A549 (cell line): ENCODE measurements around the gene CYB561D2. TPM values are rescaled to one million over a fixed set of nuclear protein-coding genes. Genes with fewer than 3 reads are reported as not detected.

ENCODE experiments used
- ATAC-seq, 2 experiments: fragments of 200-7000 bp in 1 of 2; fragments of >200 bp in 1 of 2; cut with Nextera tagmentation in 1 of 2; cut with Tn5 transposase in 1 of 2; 3 replicates each; pipeline versions ENCODE4 v1.8.0 to v1.9.1; 2018 to 2020; ENCODE audit warnings: mild to moderate bottlenecking in 1 of 2, moderate library complexity in 1 of 2
- CTCF ChIA-PET: fragments of 300-600 bp; sonication (Branson Sonifier 250); formaldehyde crosslinking; extraction: SDS; loops from one replicate; lab custom pipeline; 2021; ENCODE audit warnings: antibody characterized with exemption, inconsistent platforms; lab: Yijun Ruan, JAX
- POLR2A ChIA-PET: fragments of 350-600 bp; formaldehyde crosslinking; extraction: SDS; loops from one replicate; lab custom pipeline; 2021; ENCODE audit warnings: antibody characterized with exemption, inconsistent platforms; lab: Yijun Ruan, JAX
- DNase-seq, 2 experiments: peaks; one replicate each; pipeline versions ENCODE4 v3.0.0 to v3.0.0-alpha.2; 2011 to 2016; ENCODE audit warnings: low read depth in 1 of 2, low spot score in 1 of 2
- FAIRE-seq: peaks from 2 replicates; lab custom pipeline; 2011; peaks lifted over from hg19 to GRCh38; lab: Jason Lieb, UNC
- H3K27ac ChIP-seq, 2 experiments: fragments of >200 bp; sonication (Bioruptor Twin); formaldehyde crosslinking; 3 replicates each; pipeline ENCODE4 v1.5.1; 2016 to 2017
- H3K4me1 ChIP-seq: fragments of >200 bp; sonication (Bioruptor Twin); formaldehyde crosslinking; 3 replicates; pipeline ENCODE4 v1.6.1; 2016
- H3K4me2 ChIP-seq: fragments of >200 bp; sonication (Bioruptor Twin); formaldehyde crosslinking; 3 replicates; pipeline ENCODE4 v1.6.1; 2016
- H3K4me3 ChIP-seq: fragments of >200 bp; sonication (Bioruptor Twin); formaldehyde crosslinking; 3 replicates; pipeline ENCODE4 v1.5.1; 2016
- H3K9me3 ChIP-seq: fragments of >200 bp; sonication (Bioruptor Twin); formaldehyde crosslinking; 3 replicates; pipeline ENCODE4 v1.6.1; 2016
- BHLHE40 ChIP-seq: IDR thresholded peaks from 2 replicates; pipeline ENCODE4 v1.6.1; 2012; ENCODE audit warnings: low read depth, low read length, inconsistent platforms
- ESRRA ChIP-seq: fragments of 150-350 bp; IDR thresholded peaks from 2 replicates; pipeline ENCODE4 v1.6.1; 2014; ENCODE audit warnings: mild to moderate bottlenecking, low read length, borderline replicate concordance
- FOSB ChIP-seq: fragments of 250-450 bp; sonication (Bioruptor Pico); IDR thresholded peaks from 2 replicates; pipeline ENCODE4 v1.5.0; 2020; ENCODE audit warnings: mild to moderate bottlenecking, moderate library complexity
- JUN ChIP-seq, 2 experiments: fragments of >200 bp; sonication (Bioruptor Twin); formaldehyde crosslinking; IDR thresholded peaks; 2 replicates in 1 of 2; 3 replicates in 1 of 2; pipeline ENCODE4 v1.6.1; 2016 to 2017
- WGBS: methylation state at CpG from one replicate; pipeline ENCODE4 v1.1.6; 2017; ENCODE audit errors: missing lambda C conversion rate; 5-methylcytosine and 5-hydroxymethylcytosine counted together
- polyA plus RNA-seq, 4 experiments: library from polyadenylated mRNA; depleted of rRNA in 3 of 4; stranded (reverse); fragments of >200 nt; fragmentation: RNase III in 1 of 4; extraction: RNeasy Plus Mini Kit Qiagen cat#74134 plus additional on column Dnase treatment in 1 of 4; gene quantifications; 2 replicates in 3 of 4; 3 replicates in 1 of 4; pipeline ENCODE4 v1.2.3, GENCODE V29; 2011 to 2017

The CYB561D2 gene
- polyA plus RNA-seq, 2 of the 4 experiments (the other 2 are of a cell fraction) = 14.4 to 17.7 TPM

GRCh38 chr3:50401978-50402595, 51.4 kb downstream of the CYB561D2 start:
- ATAC-seq (no peak), DNase-seq (no peak)
- TF ChIP-seq ESRRA (no peak), BHLHE40 (no peak), JUN (IDR thresholded peaks at IDR 0.05) (no peak), FOSB (CRISPR knock-in tag) (no peak)
- TF ChIP-seq, all 56 proteins: peak for 0
- H3K4me1 ChIP-seq = no peaks in the 10 kb centered on the region
- no peak overlapping the region for H3K27ac ChIP-seq
- no peak overlapping the region for H3K4me3 ChIP-seq
- POLR2A ChIA-PET = no interaction called here
- no peaks in the 10 kb centered on the region for H3K9me3 ChIP-seq
- no peak overlapping the region for H3K4me2 ChIP-seq
- CTCF ChIA-PET = no interaction called here
- FAIRE-seq = no peak
- 7% methylated on average over 3 of the region's 5 CpGs for WGBS

Other genes starting within 250 kb of the CYB561D2 start
- 2.9 and 5.0 TPM in 2 replicates for gene SEMA3F, start 195.5 kb upstream of the CYB561D2 start, polyA plus RNA-seq (2011; rRNA removed)
- gene SEMA3F, start 195.5 kb upstream of the CYB561D2 start, polyA plus RNA-seq (2017; fragmentation: RNase III; extraction: RNeasy Plus Mini Kit Qiagen cat#74134 plus additional on column Dnase treatment) = 9.0 to 10.6 TPM (median 10.1 TPM) in 3 replicates
- gene GNAT1, start 159.3 kb upstream of the CYB561D2 start, polyA plus RNA-seq (2011; rRNA removed) = not detected in 2 replicates
- gene GNAT1, start 159.3 kb upstream of the CYB561D2 start, polyA plus RNA-seq (2017; fragmentation: RNase III; extraction: RNeasy Plus Mini Kit Qiagen cat#74134 plus additional on column Dnase treatment) = not detected in 3 replicates
- gene SLC38A3, start 145.6 kb upstream of the CYB561D2 start, polyA plus RNA-seq (2011; rRNA removed) = 0.05 and 0.12 TPM in 2 replicates
- gene SLC38A3, start 145.6 kb upstream of the CYB561D2 start, polyA plus RNA-seq (2017; fragmentation: RNase III; extraction: RNeasy Plus Mini Kit Qiagen cat#74134 plus additional on column Dnase treatment) = 0.10 to 0.13 TPM in 2 of 3 replicates, not detected in the other
- gene GNAI2, start 114.7 kb upstream of the CYB561D2 start, polyA plus RNA-seq (2011; rRNA removed) = 67.0 and 67.8 TPM in 2 replicates
- 44.6 to 48.8 TPM (median 47.4 TPM) in 3 replicates for gene GNAI2, start 114.7 kb upstream of the CYB561D2 start, polyA plus RNA-seq (2017; fragmentation: RNase III; extraction: RNeasy Plus Mini Kit Qiagen cat#74134 plus additional on column Dnase treatment)
- gene SEMA3B, start 81.7 kb upstream of the CYB561D2 start, polyA plus RNA-seq (2011; rRNA removed) = 6.5 and 6.8 TPM in 2 replicates
- 6.5 to 8.4 TPM (median 7.4 TPM) in 3 replicates for gene SEMA3B, start 81.7 kb upstream of the CYB561D2 start, polyA plus RNA-seq (2017; fragmentation: RNase III; extraction: RNeasy Plus Mini Kit Qiagen cat#74134 plus additional on column Dnase treatment)
- not detected in 2 replicates for gene LSMEM2, start 71.8 kb upstream of the CYB561D2 start, polyA plus RNA-seq (2011; rRNA removed)
- gene LSMEM2, start 71.8 kb upstream of the CYB561D2 start, polyA plus RNA-seq (2017; fragmentation: RNase III; extraction: RNeasy Plus Mini Kit Qiagen cat#74134 plus additional on column Dnase treatment) = 0.09 TPM in 1 of 3 replicates, not detected in the others
- gene IFRD2, start 58.4 kb upstream of the CYB561D2 start, polyA plus RNA-seq (2011; rRNA removed) = 42.2 and 44.5 TPM in 2 replicates
- gene IFRD2, start 58.4 kb upstream of the CYB561D2 start, polyA plus RNA-seq (2017; fragmentation: RNase III; extraction: RNeasy Plus Mini Kit Qiagen cat#74134 plus additional on column Dnase treatment) = 79.7 to 86.2 TPM (median 80.9 TPM) in 3 replicates
- 3.0 and 5.2 TPM in 2 replicates for gene HYAL3, start 51.5 kb upstream of the CYB561D2 start, polyA plus RNA-seq (2011; rRNA removed)
- gene HYAL3, start 51.5 kb upstream of the CYB561D2 start, polyA plus RNA-seq (2017; fragmentation: RNase III; extraction: RNeasy Plus Mini Kit Qiagen cat#74134 plus additional on column Dnase treatment) = 4.8 to 5.4 TPM (median 5.0 TPM) in 3 replicates
- gene NAA80, start 51.5 kb upstream of the CYB561D2 start, polyA plus RNA-seq (2011; rRNA removed) = 3.1 and 4.5 TPM in 2 replicates
- 4.5 to 5.4 TPM (median 5.3 TPM) in 3 replicates for gene NAA80, start 51.5 kb upstream of the CYB561D2 start, polyA plus RNA-seq (2017; fragmentation: RNase III; extraction: RNeasy Plus Mini Kit Qiagen cat#74134 plus additional on column Dnase treatment)
- 1.1 and 1.6 TPM in 2 replicates for gene HYAL1, start 47.3 kb upstream of the CYB561D2 start, polyA plus RNA-seq (2011; rRNA removed)
- gene HYAL1, start 47.3 kb upstream of the CYB561D2 start, polyA plus RNA-seq (2017; fragmentation: RNase III; extraction: RNeasy Plus Mini Kit Qiagen cat#74134 plus additional on column Dnase treatment) = 0.42 to 0.62 TPM (median 0.54 TPM) in 3 replicates
- gene HYAL2, start 28.1 kb upstream of the CYB561D2 start, polyA plus RNA-seq (2011; rRNA removed) = 31.0 and 34.6 TPM in 2 replicates
- gene HYAL2, start 28.1 kb upstream of the CYB561D2 start, polyA plus RNA-seq (2017; fragmentation: RNase III; extraction: RNeasy Plus Mini Kit Qiagen cat#74134 plus additional on column Dnase treatment) = 21.4 to 24.5 TPM (median 24.4 TPM) in 3 replicates
- gene TUSC2, start 22.6 kb upstream of the CYB561D2 start, polyA plus RNA-seq (2011; rRNA removed) = 23.5 and 26.7 TPM in 2 replicates
- 18.2 to 19.9 TPM (median 18.8 TPM) in 3 replicates for gene TUSC2, start 22.6 kb upstream of the CYB561D2 start, polyA plus RNA-seq (2017; fragmentation: RNase III; extraction: RNeasy Plus Mini Kit Qiagen cat#74134 plus additional on column Dnase treatment)
- 11.9 and 15.4 TPM in 2 replicates for gene RASSF1, start 10.0 kb upstream of the CYB561D2 start, polyA plus RNA-seq (2011; rRNA removed)
- gene RASSF1, start 10.0 kb upstream of the CYB561D2 start, polyA plus RNA-seq (2017; fragmentation: RNase III; extraction: RNeasy Plus Mini Kit Qiagen cat#74134 plus additional on column Dnase treatment) = 14.4 to 15.7 TPM (median 15.5 TPM) in 3 replicates
- gene ZMYND10, start 5.1 kb upstream of the CYB561D2 start, polyA plus RNA-seq (2011; rRNA removed) = 0.41 and 0.43 TPM in 2 replicates
- 0.71 to 0.84 TPM (median 0.77 TPM) in 3 replicates for gene ZMYND10, start 5.1 kb upstream of the CYB561D2 start, polyA plus RNA-seq (2017; fragmentation: RNase III; extraction: RNeasy Plus Mini Kit Qiagen cat#74134 plus additional on column Dnase treatment)
- 19.9 and 28.5 TPM in 2 replicates for gene NPRL2, start 87 bp upstream of the CYB561D2 start, polyA plus RNA-seq (2011; rRNA removed)
- 17.5 to 19.5 TPM (median 17.7 TPM) in 3 replicates for gene NPRL2, start 87 bp upstream of the CYB561D2 start, polyA plus RNA-seq (2017; fragmentation: RNase III; extraction: RNeasy Plus Mini Kit Qiagen cat#74134 plus additional on column Dnase treatment)
- gene TMEM115, start 8.7 kb downstream of the CYB561D2 start, polyA plus RNA-seq (2011; rRNA removed) = 17.4 and 18.8 TPM in 2 replicates
- 22.0 to 26.8 TPM (median 26.8 TPM) in 3 replicates for gene TMEM115, start 8.7 kb downstream of the CYB561D2 start, polyA plus RNA-seq (2017; fragmentation: RNase III; extraction: RNeasy Plus Mini Kit Qiagen cat#74134 plus additional on column Dnase treatment)
- 0.21 and 0.22 TPM in 2 replicates for gene CACNA2D2, start 152.8 kb downstream of the CYB561D2 start, polyA plus RNA-seq (2011; rRNA removed)
- 0.41 to 0.75 TPM (median 0.55 TPM) in 3 replicates for gene CACNA2D2, start 152.8 kb downstream of the CYB561D2 start, polyA plus RNA-seq (2017; fragmentation: RNase III; extraction: RNeasy Plus Mini Kit Qiagen cat#74134 plus additional on column Dnase treatment)
- gene C3orf18, start 216.9 kb downstream of the CYB561D2 start, polyA plus RNA-seq (2011; rRNA removed) = 3.4 and 5.0 TPM in 2 replicates
- 3.9 to 5.9 TPM (median 5.4 TPM) in 3 replicates for gene C3orf18, start 216.9 kb downstream of the CYB561D2 start, polyA plus RNA-seq (2017; fragmentation: RNase III; extraction: RNeasy Plus Mini Kit Qiagen cat#74134 plus additional on column Dnase treatment)
- 4.7 and 5.1 TPM in 2 replicates for gene HEMK1, start 218.7 kb downstream of the CYB561D2 start, polyA plus RNA-seq (2011; rRNA removed)
- 4.3 to 5.4 TPM (median 4.3 TPM) in 3 replicates for gene HEMK1, start 218.7 kb downstream of the CYB561D2 start, polyA plus RNA-seq (2017; fragmentation: RNase III; extraction: RNeasy Plus Mini Kit Qiagen cat#74134 plus additional on column Dnase treatment)